ENCODE results near the gene COLQ. TPM values are rescaled to one million over a fixed set of nuclear protein-coding genes. Genes with fewer than 3 reads are reported as not detected.
"Not testable (repeated sequence)": the region's sequence is repeated elsewhere in the genome, so short reads cannot be mapped to it uniquely, and the experiment has no call there.

COLQ gene
- total RNA-seq, 6 experiments from 2014 or later = 0.25 to 1.2 (median 0.83) TPM

- ATAC-seq (no peak), DNase-seq (no peak)
- Histone ChIP-seq H3K4me1 (peaks cover 0 to 32% (median 13%) of the 10 kb centered on the region in 4 donors), H3K27me3 (no peaks in the 10 kb centered on the region), H3K4me3 (peak overlapping the region; percentile 69 to 98 (median 76)), H3K27ac (peak overlapping the region in 2 of 3 donors; percentile 59 to 79), H3K36me3 (peaks cover 0 to 28% (median 2%) of the 10 kb centered on the region in 4 donors), H3K9me3 (no peaks in the 10 kb centered on the region)
- no peak for TF ChIP-seq POLR2A (IDR thresholded peaks at IDR 0.05)
- intact Hi-C loops (cut with DNase I) = no loop called here
- 45% methylated on average over 16 of the region's 16 CpGs for WGBS (ENCODE audit: insufficient coverage, low coverage, low lambda C conversion rate, missing lambda C conversion rate)
Observed at GRCh38 chr3:15426579-15427118, 94.9 kb downstream of the COLQ start.

- Histone ChIP-seq H3K36me3 (peaks cover 0 to 41% (median 6%) of the 10 kb centered on the region in 4 donors), H3K9me3 (no peaks in the 10 kb centered on the region), H3K27ac (no peak overlapping the region), H3K4me1 (peaks cover 0 to 5% (median 0%) of the 10 kb centered on the region in 4 donors), H3K4me3 (no peak overlapping the region), H3K27me3 (no peaks in the 10 kb centered on the region)
- WGBS (ENCODE audit: insufficient coverage, low coverage, low lambda C conversion rate, missing lambda C conversion rate) = 73% methylated on average over 4 of the region's 4 CpGs
- no peak for DNase-seq
- no peak for ATAC-seq
- TF ChIP-seq CTCF (IDR thresholded peaks at IDR 0.05) (no peak), POLR2A (IDR thresholded peaks at IDR 0.05) (no peak)
- intact Hi-C loops (cut with DNase I) = no loop called here
Observed at GRCh38 chr3:15420871-15421270, 100.6 kb downstream of the COLQ start.

- H3K4me3 ChIP-seq; H3K27me3 ChIP-seq; H3K27ac ChIP-seq; H3K9me3 ChIP-seq; ATAC-seq; intact Hi-C loops (cut with DNase I); DNase-seq: not testable (repeated sequence)
- Histone ChIP-seq H3K4me1 (peaks cover 0 to 15% (median 4%) of the 10 kb centered on the region in 4 donors), H3K36me3 (peaks cover 0 to 53% (median 14%) of the 10 kb centered on the region in 4 donors)
- 87% methylated on average over 5 of the region's 7 CpGs for WGBS (ENCODE audit: insufficient coverage, low coverage, low lambda C conversion rate, missing lambda C conversion rate)
Observed at GRCh38 chr3:15410966-15411365, 110.5 kb downstream of the COLQ start.

- Histone ChIP-seq H3K4me3 (no peak overlapping the region), H3K27ac (peak overlapping the region; percentile 51 to 77 (median 76)), H3K36me3 (peaks cover 0 to 41% (median 10%) of the 10 kb centered on the region in 4 donors), H3K9me3 (no peaks in the 10 kb centered on the region), H3K4me1 (peaks cover 0 to 15% (median 4%) of the 10 kb centered on the region in 4 donors), H3K27me3 (no peaks in the 10 kb centered on the region)
- TF ChIP-seq POLR2A (IDR thresholded peaks at IDR 0.05) (no peak), CTCF (IDR thresholded peaks at IDR 0.05) (no peak)
- 100% methylated on average over 2 of the region's 2 CpGs for WGBS (ENCODE audit: insufficient coverage, low coverage, low lambda C conversion rate, missing lambda C conversion rate)
- ATAC-seq (peak in 2 of 4 donors; percentile 4 to 8), DNase-seq (no peak)
- intact Hi-C loops (cut with DNase I) = no loop called here
Observed at GRCh38 chr3:15409774-15410173, 111.7 kb downstream of the COLQ start.

- intact Hi-C loops (cut with DNase I) = no loop called here
Observed at GRCh38 chr3:15409239-15409638, 112.3 kb downstream of the COLQ start.

More at GRCh38 chr3:15409239-15409638, 112.3 kb downstream of the COLQ start:
- peak; percentile 77 to 85 (median 82) for ATAC-seq
- Histone ChIP-seq H3K36me3 (peaks cover 0 to 36% (median 6%) of the 10 kb centered on the region in 4 donors), H3K9me3 (no peaks in the 10 kb centered on the region), H3K27me3 (no peaks in the 10 kb centered on the region), H3K27ac (peak overlapping the region; percentile 62 to 77 (median 76)), H3K4me1 (peaks cover 0 to 15% (median 4%) of the 10 kb centered on the region in 4 donors), H3K4me3 (no peak overlapping the region)
- DNase-seq = no peak
- WGBS (ENCODE audit: insufficient coverage, low coverage, low lambda C conversion rate, missing lambda C conversion rate) = 41% methylated on average over 3 of the region's 3 CpGs
- no peak for TF ChIP-seq POLR2A (IDR thresholded peaks at IDR 0.05)
- no peak for TF ChIP-seq CTCF (IDR thresholded peaks at IDR 0.05)
